Fibroblast of pulmonary artery (primary cell): ENCODE measurements around the gene POLN.

ENCODE experiments used
- DNase-seq: peaks from one replicate; pipeline ENCODE4 v3.0.0-alpha.2; 2010; ENCODE audit warnings: low read depth
- H3K4me3 ChIP-seq: replicated peaks from 2 replicates; pipeline ENCODE4 v1.5.1; 2011; ENCODE audit warnings: low read depth, mild to moderate bottlenecking, control low read depth, low read length, moderate library complexity
- CTCF ChIP-seq: IDR thresholded peaks from 2 replicates; pipeline ENCODE4 v1.5.1; 2011; ENCODE audit warnings: mild to moderate bottlenecking, control low read depth, low read length, inconsistent platforms; ENCODE audit errors: missing control alignments

POLN gene

GRCh38 chr4:2258091-2259035, 16.4 kb upstream of the POLN start:
- no peak for TF ChIP-seq CTCF
- H3K4me3 ChIP-seq: no peak overlapping the region
- DNase-seq: no peak

- TF ChIP-seq CTCF: no peak
- H3K4me3 ChIP-seq: peak overlapping the region; percentile 5
- no peak for DNase-seq
These were observed 15.6 kb upstream of the POLN start for GRCh38 chr4:2257361-2258081.

- no peak for TF ChIP-seq CTCF
- H3K4me3 ChIP-seq: no peak overlapping the region
- peak; percentile 35 for DNase-seq
These were observed 14.9 kb upstream of the POLN start for GRCh38 chr4:2256781-2257191.

GRCh38 chr4:2256156-2256731, 14.3 kb upstream of the POLN start:
- TF ChIP-seq CTCF: no peak
- peak; percentile 26 for DNase-seq
- H3K4me3 ChIP-seq: no peak overlapping the region

GRCh38 chr4:2255501-2256155, 13.7 kb upstream of the POLN start:
- no peak for TF ChIP-seq CTCF
- no peak overlapping the region for H3K4me3 ChIP-seq
- peak; percentile 70 for DNase-seq

- no peak for TF ChIP-seq CTCF
- no peak for DNase-seq
These were observed 13.0 kb upstream of the POLN start for GRCh38 chr4:2254665-2255500.

More at GRCh38 chr4:2254665-2255500, 13.0 kb upstream of the POLN start:
- no peak overlapping the region for H3K4me3 ChIP-seq
